H9 (cell line): ENCODE measurements around the gene HOXD10. TPM values are rescaled to one million over a fixed set of nuclear protein-coding genes. Genes with fewer than 3 reads are reported as not detected.

Source experiments
- DNase-seq: peaks from one replicate; pipeline ENCODE4 v3.0.0-alpha.2; 2017
- H2AFZ ChIP-seq: one replicate; pipeline ENCODE4 v1.6.1; 2013; ENCODE audit warnings: mild to moderate bottlenecking, low read length, control low read depth, moderate library complexity
- H2AK5ac ChIP-seq: 2 replicates; pipeline ENCODE4 v1.6.1; 2013; ENCODE audit warnings: low read length, control low read depth, mixed read lengths; ENCODE audit not compliant: insufficient read length
- H2BK120ac ChIP-seq: one replicate; pipeline ENCODE4 v1.6.1; 2013; ENCODE audit warnings: low read depth, mild to moderate bottlenecking, low read length, control low read depth, inconsistent platforms; ENCODE audit not compliant: poor library complexity, severe bottlenecking
- H2BK12ac ChIP-seq: 2 replicates; pipeline ENCODE4 v1.6.1; 2013; ENCODE audit warnings: low read length, control low read depth, mixed read lengths, low read depth; ENCODE audit not compliant: insufficient read length
- H2BK15ac ChIP-seq: 2 replicates; pipeline ENCODE4 v1.6.1; 2013; ENCODE audit warnings: low read depth, low read length, control low read depth
- H2BK20ac ChIP-seq: one replicate; pipeline ENCODE4 v1.6.1; 2013; ENCODE audit warnings: low read depth, mild to moderate bottlenecking, low read length, control low read depth, inconsistent platforms; ENCODE audit not compliant: poor library complexity, severe bottlenecking
- H2BK5ac ChIP-seq: 2 replicates; pipeline ENCODE4 v1.6.1; 2013; ENCODE audit warnings: low read length, control low read depth, mixed read lengths; ENCODE audit not compliant: insufficient read length
- H3K14ac ChIP-seq: 2 replicates; pipeline ENCODE4 v1.6.1; 2013; ENCODE audit warnings: low read length, control low read depth; ENCODE audit not compliant: insufficient read depth
- H3K18ac ChIP-seq: 2 replicates; pipeline ENCODE4 v1.6.1; 2013; ENCODE audit warnings: low read depth, mild to moderate bottlenecking, mixed read lengths, low read length, control low read depth; ENCODE audit not compliant: insufficient read length
- H3K23ac ChIP-seq: 2 replicates; pipeline ENCODE4 v1.6.1; 2013; ENCODE audit warnings: low read length, control low read depth, mixed read lengths, low read depth; ENCODE audit not compliant: insufficient read length
- H3K23me2 ChIP-seq: 2 replicates; pipeline ENCODE4 v1.6.1; 2013; ENCODE audit warnings: low read depth, mild to moderate bottlenecking, mixed read lengths, low read length, control low read depth; ENCODE audit not compliant: insufficient read length, poor library complexity, severe bottlenecking
- H3K27ac ChIP-seq: 2 replicates; pipeline ENCODE4 v1.5.1; 2013; ENCODE audit warnings: low read length, control low read depth, mixed read lengths, low read depth; ENCODE audit not compliant: insufficient read length
- H3K27me3 ChIP-seq: 2 replicates; pipeline ENCODE4 v1.6.1; 2013; ENCODE audit warnings: low read length, control low read depth, inconsistent platforms; ENCODE audit not compliant: insufficient read depth
- H3K4ac ChIP-seq: 2 replicates; pipeline ENCODE4 v1.6.1; 2013; ENCODE audit warnings: low read depth, mild to moderate bottlenecking, control low read depth, inconsistent platforms, low read length, moderate library complexity
- H3K4me1 ChIP-seq: 2 replicates; pipeline ENCODE4 v1.6.1; 2013; ENCODE audit warnings: low read length, control low read depth, inconsistent platforms; ENCODE audit not compliant: insufficient read depth
- H3K4me2 ChIP-seq: 2 replicates; pipeline ENCODE4 v1.6.1; 2013; ENCODE audit warnings: low read length, control low read depth, mixed read lengths; ENCODE audit not compliant: insufficient read length, insufficient read depth
- H3K56ac ChIP-seq: 2 replicates; pipeline ENCODE4 v1.6.1; 2013; ENCODE audit warnings: low read depth, mild to moderate bottlenecking, mixed read lengths, low read length, control low read depth; ENCODE audit not compliant: insufficient read length
- H3K79me1 ChIP-seq: 2 replicates; pipeline ENCODE4 v1.6.1; 2013; ENCODE audit warnings: low read depth, mild to moderate bottlenecking, moderate library complexity, low read length, control low read depth, inconsistent platforms; ENCODE audit not compliant: insufficient read depth, poor library complexity, severe bottlenecking
- H3K79me2 ChIP-seq: 2 replicates; pipeline ENCODE4 v1.6.1; 2013; ENCODE audit warnings: low read length, control low read depth, inconsistent platforms; ENCODE audit not compliant: insufficient read depth
- H3K9ac ChIP-seq: 2 replicates; pipeline ENCODE4 v1.6.1; 2013; ENCODE audit warnings: low read length, control low read depth, mixed read lengths; ENCODE audit not compliant: insufficient read length; ENCODE audit errors: extremely low read depth
- H3K9me3 ChIP-seq: one replicate; pipeline ENCODE4 v1.6.1; 2013; ENCODE audit warnings: low read depth, low read length, inconsistent platforms; ENCODE audit not compliant: control insufficient read depth
- H3T11ph ChIP-seq: one replicate; pipeline ENCODE4 v1.6.1; 2013; ENCODE audit warnings: mild to moderate bottlenecking, low read length, control low read depth, inconsistent platforms
- H4K20me1 ChIP-seq: one replicate; pipeline ENCODE4 v1.6.1; 2013; ENCODE audit not compliant: control insufficient read depth, insufficient read length, insufficient read depth
- H4K5ac ChIP-seq: 2 replicates; pipeline ENCODE4 v1.6.1; 2013; ENCODE audit warnings: low read depth, mild to moderate bottlenecking, mixed read lengths, low read length, control low read depth; ENCODE audit not compliant: insufficient read length
- H4K8ac ChIP-seq: replicated peaks from 2 replicates; pipeline ENCODE4 v1.6.1; 2013; ENCODE audit warnings: low read length, control low read depth, mixed read lengths, low read depth; ENCODE audit not compliant: insufficient read length
- H4K91ac ChIP-seq: 2 replicates; pipeline ENCODE4 v1.6.1; 2013; ENCODE audit warnings: low read depth, mild to moderate bottlenecking, moderate library complexity, mixed read lengths, low read length, control low read depth; ENCODE audit not compliant: insufficient read length
- H3K27ac Mint-ChIP-seq, 3 experiments: 2 replicates in 2 of 3; 3 replicates in 1 of 3; pipeline ENCODE4 v1.8.0; 2020 to 2021; ENCODE audit warnings: mixed read lengths in 3 of 3, mild to moderate bottlenecking in 1 of 3, moderate library complexity in 1 of 3
- H3K27me3 Mint-ChIP-seq: 2 replicates; pipeline ENCODE4 v1.8.0; 2021; ENCODE audit warnings: low read depth, mild to moderate bottlenecking, moderate library complexity, mixed read lengths
- H3K36me3 Mint-ChIP-seq, 3 experiments: 2 replicates in 2 of 3; 3 replicates in 1 of 3; pipeline ENCODE4 v1.8.0; 2020 to 2021; ENCODE audit warnings: low read depth in 3 of 3, mixed read lengths in 3 of 3; ENCODE audit not compliant: insufficient read depth in 1 of 3
- H3K4me1 Mint-ChIP-seq, 2 experiments: 2 replicates each; pipeline ENCODE4 v1.8.0; 2020; ENCODE audit warnings: mixed read lengths in 2 of 2
- H3K4me3 Mint-ChIP-seq, 2 experiments: 2 replicates in 1 of 2; 3 replicates in 1 of 2; pipeline ENCODE4 v1.8.0; 2020 to 2021; ENCODE audit warnings: mild to moderate bottlenecking in 2 of 2, mixed read lengths in 2 of 2, moderate library complexity in 1 of 2
- H3K9me3 Mint-ChIP-seq, 2 experiments: 2 replicates in 1 of 2; 3 replicates in 1 of 2; pipeline ENCODE4 v1.8.0; 2020; ENCODE audit warnings: mild to moderate bottlenecking in 2 of 2, mixed read lengths in 2 of 2, moderate library complexity in 1 of 2
- WGBS: extraction: QIAGEN DNeasy Blood & Tissue Kit; methylation state at CpG from one replicate; pipeline ENCODE4 v1.1.7; 2013; ENCODE audit warnings: missing lambda C conversion rate, low lambda C conversion rate, mixed read lengths; ENCODE audit not compliant: insufficient read length; ENCODE audit errors: extremely low coverage; 5-methylcytosine and 5-hydroxymethylcytosine counted together
- total RNA-seq: library from RNA; stranded (reverse); gene quantifications from 2 replicates; pipeline ENCODE4 v1.2.1, GENCODE V29; 2021
- TF ChIP-seq, protein P1 (sequence below): fragments of 200-600 bp; sonication (generic); conservative IDR thresholded peaks from 3 replicates; pipeline ENCODE4 v1.8.0; 2021; ENCODE audit warnings: antibody characterized with exemption, mild to moderate bottlenecking

Gene HOXD10
- total RNA-seq, 1 experiment from 2014 or later: not detected

DNA sequence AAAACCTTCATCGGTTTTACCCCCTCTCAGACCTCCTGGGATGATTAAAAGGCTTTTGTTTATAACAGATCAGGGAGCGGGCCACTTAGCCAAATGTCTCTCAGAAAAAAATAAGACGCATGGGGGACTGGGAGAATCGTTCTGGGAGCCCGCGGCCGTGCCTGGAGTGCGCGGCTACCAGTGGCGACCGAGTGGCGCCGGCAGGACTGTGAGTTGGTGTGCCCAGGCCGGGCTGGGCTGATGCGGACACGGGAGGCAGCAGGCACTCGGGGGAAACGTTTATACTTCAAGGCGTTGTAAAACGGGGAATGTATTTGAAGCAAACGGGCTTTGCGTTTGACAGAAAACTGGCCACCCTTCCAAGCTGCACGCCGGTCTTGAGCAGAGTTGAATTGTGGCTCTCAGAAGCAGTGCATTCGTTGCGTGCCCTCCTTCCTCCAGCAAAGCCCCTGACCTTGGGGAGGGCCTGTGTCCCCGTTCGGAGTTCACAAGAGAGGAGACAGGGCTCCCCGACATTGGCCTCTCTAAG, 4.7 kb upstream of the HOXD10 start:
- H4K5ac ChIP-seq: no peak overlapping the region
- no peak overlapping the region for H2AFZ ChIP-seq
- no peak overlapping the region for H3K27ac ChIP-seq
- no peak overlapping the region for H2AK5ac ChIP-seq
- H3K18ac ChIP-seq: no peak overlapping the region
- no peak overlapping the region for H2BK20ac ChIP-seq
- peak; percentile 31 for DNase-seq
- H3K4me2 ChIP-seq: no peak overlapping the region
- no peaks in the 10 kb centered on the region for H3K23me2 ChIP-seq
- no peaks in the 10 kb centered on the region for H3K9me3 ChIP-seq
- no peak overlapping the region for H2BK5ac ChIP-seq
- H3K56ac ChIP-seq: no peak overlapping the region
- H2BK120ac ChIP-seq: no peak overlapping the region
- H3K79me1 ChIP-seq: no peaks in the 10 kb centered on the region
- Mint-ChIP-seq H3K9me3 (peaks cover 6 to 17% of the 10 kb centered on the region in 2 experiments), H3K27me3 (peaks cover 96% of the 10 kb centered on the region), H3K4me1 (peaks cover 3 to 24% of the 10 kb centered on the region in 2 experiments; a peak in 3 of 4 replicates), H3K27ac (no peak overlapping the region), H3K4me3 (no peak overlapping the region), H3K36me3 (peaks cover 0 to 2% (median 0%) of the 10 kb centered on the region in 3 experiments; a peak in 2 of 7 replicates)
- no peak overlapping the region for H4K91ac ChIP-seq
- TF ChIP-seq, protein P1, sequence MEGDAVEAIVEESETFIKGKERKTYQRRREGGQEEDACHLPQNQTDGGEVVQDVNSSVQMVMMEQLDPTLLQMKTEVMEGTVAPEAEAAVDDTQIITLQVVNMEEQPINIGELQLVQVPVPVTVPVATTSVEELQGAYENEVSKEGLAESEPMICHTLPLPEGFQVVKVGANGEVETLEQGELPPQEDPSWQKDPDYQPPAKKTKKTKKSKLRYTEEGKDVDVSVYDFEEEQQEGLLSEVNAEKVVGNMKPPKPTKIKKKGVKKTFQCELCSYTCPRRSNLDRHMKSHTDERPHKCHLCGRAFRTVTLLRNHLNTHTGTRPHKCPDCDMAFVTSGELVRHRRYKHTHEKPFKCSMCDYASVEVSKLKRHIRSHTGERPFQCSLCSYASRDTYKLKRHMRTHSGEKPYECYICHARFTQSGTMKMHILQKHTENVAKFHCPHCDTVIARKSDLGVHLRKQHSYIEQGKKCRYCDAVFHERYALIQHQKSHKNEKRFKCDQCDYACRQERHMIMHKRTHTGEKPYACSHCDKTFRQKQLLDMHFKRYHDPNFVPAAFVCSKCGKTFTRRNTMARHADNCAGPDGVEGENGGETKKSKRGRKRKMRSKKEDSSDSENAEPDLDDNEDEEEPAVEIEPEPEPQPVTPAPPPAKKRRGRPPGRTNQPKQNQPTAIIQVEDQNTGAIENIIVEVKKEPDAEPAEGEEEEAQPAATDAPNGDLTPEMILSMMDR: no peak
- H3K9ac ChIP-seq: no peak overlapping the region
- H4K20me1 ChIP-seq: no peaks in the 10 kb centered on the region
- H4K8ac ChIP-seq: no peak overlapping the region
- H3K27me3 ChIP-seq: peaks cover 95% of the 10 kb centered on the region
- H3K79me2 ChIP-seq: no peaks in the 10 kb centered on the region
- WGBS: no CpG with 5 or more reads among the region's 29 CpGs
- no peaks in the 10 kb centered on the region for H3K4me1 ChIP-seq
- no peak overlapping the region for H2BK15ac ChIP-seq
- no peak overlapping the region for H3K14ac ChIP-seq
- H2BK12ac ChIP-seq: no peak overlapping the region
- H3T11ph ChIP-seq: no peak overlapping the region
- H3K23ac ChIP-seq: no peak overlapping the region
- H3K4ac ChIP-seq: no peak overlapping the region
